Kidney epithelial cell (primary cell): ENCODE results near the gene PPM1L. TPM values are rescaled to one million over a fixed set of nuclear protein-coding genes. Genes with fewer than 3 reads are reported as not detected.
A peak's percentile ranks its signal among the peaks of the same experiment; 100 is the strongest.

ENCODE experiments used
- DNase-seq: peaks from one replicate; pipeline ENCODE4 v3.0.0-alpha.2; 2010; ENCODE audit warnings: low read depth
- H3K27me3 ChIP-seq: 2 replicates; pipeline ENCODE4 v1.6.0; 2011; ENCODE audit warnings: low read length; ENCODE audit not compliant: control insufficient read depth, insufficient read depth
- H3K36me3 ChIP-seq: 2 replicates; pipeline ENCODE4 v1.5.1; 2011; ENCODE audit warnings: low read length; ENCODE audit not compliant: control insufficient read depth, insufficient read depth
- H3K4me3 ChIP-seq: 2 replicates; pipeline ENCODE4 v1.5.1; 2011; ENCODE audit warnings: low read depth, mild to moderate bottlenecking, control low read depth, low read length
- total RNA-seq: library from RNA; depleted of rRNA; stranded (reverse); fragments of >200 nt; gene quantifications from 2 replicates; pipeline ENCODE4 v1.2.3, GENCODE V29; 2015
- TF ChIP-seq, protein P1 (sequence below): IDR thresholded peaks from 2 replicates; pipeline ENCODE4 v1.5.1; 2011; ENCODE audit warnings: mild to moderate bottlenecking, moderate library complexity, low read length, control low read depth, inconsistent platforms; ENCODE audit not compliant: insufficient read depth, poor library complexity, severe bottlenecking

The PPM1L gene
- total RNA-seq, 1 donor from 2014 or later: 11.1 TPM

DNA sequence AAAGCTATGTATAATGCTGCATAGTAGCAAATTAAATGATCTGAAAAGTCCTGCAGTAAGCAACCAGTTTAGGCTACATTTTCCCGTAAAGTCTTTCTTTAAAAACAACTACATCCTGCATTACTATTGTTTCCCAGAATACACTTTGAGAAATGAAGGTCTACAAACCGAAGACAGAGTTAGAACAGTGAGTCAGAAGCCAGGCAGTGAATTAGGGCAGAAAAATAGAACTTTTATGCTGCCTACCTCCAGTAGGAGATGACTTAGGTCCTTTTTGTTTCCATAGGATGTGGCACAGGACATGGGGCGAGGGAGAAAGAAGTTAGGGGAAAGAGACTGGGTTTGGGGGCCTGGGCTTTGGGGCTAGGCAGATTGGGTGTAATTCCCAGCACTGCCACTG is 127.3 kb downstream of the PPM1L start:
- no peaks in the 10 kb centered on the region for H3K27me3 ChIP-seq
- DNase-seq: no peak
- H3K36me3 ChIP-seq: no peaks in the 10 kb centered on the region
- TF ChIP-seq, protein P1, sequence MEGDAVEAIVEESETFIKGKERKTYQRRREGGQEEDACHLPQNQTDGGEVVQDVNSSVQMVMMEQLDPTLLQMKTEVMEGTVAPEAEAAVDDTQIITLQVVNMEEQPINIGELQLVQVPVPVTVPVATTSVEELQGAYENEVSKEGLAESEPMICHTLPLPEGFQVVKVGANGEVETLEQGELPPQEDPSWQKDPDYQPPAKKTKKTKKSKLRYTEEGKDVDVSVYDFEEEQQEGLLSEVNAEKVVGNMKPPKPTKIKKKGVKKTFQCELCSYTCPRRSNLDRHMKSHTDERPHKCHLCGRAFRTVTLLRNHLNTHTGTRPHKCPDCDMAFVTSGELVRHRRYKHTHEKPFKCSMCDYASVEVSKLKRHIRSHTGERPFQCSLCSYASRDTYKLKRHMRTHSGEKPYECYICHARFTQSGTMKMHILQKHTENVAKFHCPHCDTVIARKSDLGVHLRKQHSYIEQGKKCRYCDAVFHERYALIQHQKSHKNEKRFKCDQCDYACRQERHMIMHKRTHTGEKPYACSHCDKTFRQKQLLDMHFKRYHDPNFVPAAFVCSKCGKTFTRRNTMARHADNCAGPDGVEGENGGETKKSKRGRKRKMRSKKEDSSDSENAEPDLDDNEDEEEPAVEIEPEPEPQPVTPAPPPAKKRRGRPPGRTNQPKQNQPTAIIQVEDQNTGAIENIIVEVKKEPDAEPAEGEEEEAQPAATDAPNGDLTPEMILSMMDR: no peak
- no peak overlapping the region for H3K4me3 ChIP-seq

DNA sequence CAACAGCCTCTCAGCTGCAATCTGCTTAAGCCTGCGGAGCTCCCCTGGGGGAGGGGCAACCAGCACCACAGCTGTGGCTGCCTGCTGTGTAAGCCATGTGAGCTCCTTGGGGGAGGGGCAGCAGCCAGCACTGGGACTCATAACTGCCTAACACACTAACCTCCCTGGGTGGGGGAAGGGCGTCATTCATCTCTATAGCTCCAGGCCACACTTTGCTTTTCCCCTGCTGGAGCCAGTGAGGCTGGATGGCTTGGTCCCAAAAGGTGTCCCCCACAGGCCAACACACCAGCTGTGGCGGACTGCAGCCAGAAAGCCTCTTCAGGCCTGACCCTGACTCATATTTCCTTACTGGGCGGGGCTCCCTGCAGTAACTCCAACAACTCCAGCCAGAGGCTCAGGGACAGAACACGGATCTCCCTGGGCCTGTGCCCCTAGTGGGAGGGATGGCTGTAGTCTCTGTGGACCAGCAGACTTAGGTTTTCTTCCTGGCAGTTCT is 129.8 kb downstream of the PPM1L start:
- Histone ChIP-seq H3K36me3 (no peaks in the 10 kb centered on the region), H3K27me3 (no peaks in the 10 kb centered on the region), H3K4me3 (no peak overlapping the region)
- TF ChIP-seq, protein P1: no peak
- DNase-seq: peak; percentile 28

DNA sequence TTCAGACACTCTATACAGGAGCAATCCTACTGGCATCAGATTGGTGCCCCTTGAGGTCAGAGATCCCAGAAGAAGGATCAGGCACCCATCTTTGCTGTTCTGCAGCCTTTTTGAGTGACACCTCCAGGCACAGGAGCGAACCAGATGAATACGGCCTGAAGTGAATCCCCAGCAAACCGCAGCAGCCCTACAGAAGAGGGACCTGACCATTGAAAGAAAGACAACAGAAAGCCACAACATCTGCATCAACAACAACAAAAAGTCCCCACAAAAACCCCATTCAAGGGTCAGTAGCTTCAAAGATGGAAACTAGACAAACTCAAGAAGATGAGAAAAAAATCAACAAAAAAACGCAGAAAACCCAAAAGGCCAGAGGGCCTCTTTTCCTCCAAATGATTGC is 130.4 kb downstream of the PPM1L start:
- no peak for DNase-seq
- Histone ChIP-seq H3K27me3 (no peaks in the 10 kb centered on the region), H3K36me3 (no peaks in the 10 kb centered on the region), H3K4me3 (no peak overlapping the region)
- TF ChIP-seq, protein P1: no peak

DNA sequence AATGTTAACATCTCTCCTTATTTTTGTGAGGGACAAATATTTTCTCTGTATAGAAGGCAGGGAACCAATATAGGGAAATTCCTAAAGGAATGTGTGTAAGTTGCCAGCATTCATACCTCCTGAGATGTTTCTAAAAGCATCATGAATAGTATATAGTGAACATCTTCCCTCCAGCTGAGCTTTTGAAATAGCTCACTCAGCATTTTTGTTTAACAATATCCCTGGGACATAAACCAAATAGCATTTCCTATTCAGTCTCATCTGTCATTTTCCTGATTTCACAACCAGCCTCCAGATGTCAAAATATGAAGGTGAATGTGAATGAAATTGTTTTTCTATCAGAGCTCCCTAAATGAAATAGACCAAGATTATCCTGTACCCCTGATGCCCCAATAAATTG is 137.2 kb downstream of the PPM1L start:
- TF ChIP-seq, protein P1: no peak
- H3K27me3 ChIP-seq: no peaks in the 10 kb centered on the region
- DNase-seq: no peak
- no peak overlapping the region for H3K4me3 ChIP-seq
- no peaks in the 10 kb centered on the region for H3K36me3 ChIP-seq

DNA sequence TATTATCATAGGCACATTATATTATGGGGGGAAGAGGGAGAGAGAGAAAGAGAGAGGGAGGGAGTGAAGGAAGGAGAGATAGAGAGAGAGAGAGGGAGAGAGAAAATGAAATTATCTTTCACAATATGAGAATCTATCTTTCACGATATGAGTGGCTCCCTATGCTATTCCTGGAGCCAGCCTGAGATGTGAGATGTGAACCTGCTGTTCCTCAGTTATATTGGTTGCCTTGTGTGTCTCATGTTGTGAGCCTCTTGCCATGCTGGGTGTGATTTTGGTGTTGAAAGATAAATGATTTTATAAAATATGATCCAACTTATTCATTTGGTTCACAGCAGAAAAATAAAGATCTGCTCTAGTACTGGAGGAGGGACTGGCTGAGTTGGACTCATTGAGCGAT is 148.7 kb downstream of the PPM1L start:
- Histone ChIP-seq H3K4me3 (no peak overlapping the region), H3K27me3 (no peaks in the 10 kb centered on the region), H3K36me3 (no peaks in the 10 kb centered on the region)
- no peak for DNase-seq
- TF ChIP-seq, protein P1: no peak

DNA sequence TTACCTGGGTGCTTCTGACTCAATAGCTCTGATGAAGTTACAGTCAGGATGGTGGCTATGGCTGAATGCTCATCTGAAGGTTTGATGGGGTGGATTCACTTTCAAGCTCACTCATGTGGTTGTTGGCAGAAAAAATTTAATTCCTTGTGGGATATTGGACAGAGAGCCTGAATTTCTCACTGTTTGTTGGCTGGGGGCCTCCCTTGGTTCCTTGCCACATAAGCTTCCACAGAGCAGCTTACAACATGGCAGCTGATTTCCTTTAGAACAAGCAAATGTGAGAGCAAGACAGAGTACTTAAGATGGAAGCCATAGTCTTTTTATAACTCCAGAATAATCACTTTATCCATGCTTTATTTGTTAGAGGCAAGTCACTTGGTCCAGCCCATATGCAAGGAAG is 150.6 kb downstream of the PPM1L start:
- H3K27me3 ChIP-seq: no peaks in the 10 kb centered on the region
- TF ChIP-seq, protein P1: no peak
- no peak for DNase-seq
- H3K4me3 ChIP-seq: no peak overlapping the region
- H3K36me3 ChIP-seq: no peaks in the 10 kb centered on the region
